Neuron (in vitro differentiated cells): Measurements from ENCODE around the gene SCOC.
"Not testable (repeated sequence)": the region's sequence is repeated elsewhere in the genome, so short reads cannot be mapped to it uniquely, and the experiment has no call there.

Experiments
- H2AFZ ChIP-seq: one replicate; pipeline ENCODE4 v1.6.1; 2013; ENCODE audit warnings: low read depth, mild to moderate bottlenecking, inconsistent platforms, low read length, moderate library complexity
- H3K27me3 ChIP-seq: one replicate; pipeline ENCODE4 v1.6.1; 2013; ENCODE audit warnings: low read length; ENCODE audit not compliant: insufficient read depth
- H3K36me3 ChIP-seq: one replicate; pipeline ENCODE4 v1.6.1; 2013; ENCODE audit warnings: low read length; ENCODE audit not compliant: insufficient read depth
- H3K4me1 ChIP-seq: one replicate; pipeline ENCODE4 v1.6.1; 2013; ENCODE audit warnings: low read length; ENCODE audit not compliant: insufficient read depth
- H3K4me3 ChIP-seq: 2 replicates; pipeline ENCODE4 v1.5.1; 2013; ENCODE audit warnings: mild to moderate bottlenecking, low read length, moderate library complexity
- H3K9me3 ChIP-seq: one replicate; pipeline ENCODE4 v1.6.1; 2013; ENCODE audit warnings: low read length

SCOC gene

GRCh38 chr4:140372751-140373327 lies 607 bp upstream of the SCOC start:
- Histone ChIP-seq H3K9me3 (no peaks in the 10 kb centered on the region), H2AFZ (peak overlapping the region; percentile 52), H3K36me3 (no peaks in the 10 kb centered on the region), H3K4me3 (peak overlapping the region; percentile 66), H3K27me3 (no peaks in the 10 kb centered on the region), H3K4me1 (peaks cover 11% of the 10 kb centered on the region)

- H2AFZ ChIP-seq: peak overlapping the region; percentile 18
- peaks cover 11% of the 10 kb centered on the region for H3K4me1 ChIP-seq
- no peaks in the 10 kb centered on the region for H3K27me3 ChIP-seq
- no peaks in the 10 kb centered on the region for H3K36me3 ChIP-seq
- peak overlapping the region; percentile 66 for H3K4me3 ChIP-seq
- no peaks in the 10 kb centered on the region for H3K9me3 ChIP-seq
These were observed 658 bp downstream of the SCOC start for GRCh38 chr4:140374130-140374477.

- Histone ChIP-seq H2AFZ (no peak overlapping the region), H3K9me3 (no peaks in the 10 kb centered on the region), H3K4me1 (no peaks in the 10 kb centered on the region), H3K4me3 (no peak overlapping the region), H3K36me3 (peaks cover 27% of the 10 kb centered on the region), H3K27me3 (no peaks in the 10 kb centered on the region)
These were observed 9.3 kb downstream of the SCOC start for GRCh38 chr4:140382732-140383131.

GRCh38 chr4:140388015-140388414 lies 14.6 kb downstream of the SCOC start:
- H2AFZ ChIP-seq: no peak overlapping the region
- H3K27me3 ChIP-seq: no peaks in the 10 kb centered on the region
- H3K36me3 ChIP-seq: peaks cover 10% of the 10 kb centered on the region
- H3K4me3 ChIP-seq: no peak overlapping the region
- no peaks in the 10 kb centered on the region for H3K9me3 ChIP-seq
- no peaks in the 10 kb centered on the region for H3K4me1 ChIP-seq

- Histone ChIP-seq H3K36me3 (peaks cover 4% of the 10 kb centered on the region), H3K9me3 (no peaks in the 10 kb centered on the region), H3K4me1 (no peaks in the 10 kb centered on the region), H2AFZ (no peak overlapping the region), H3K27me3 (no peaks in the 10 kb centered on the region), H3K4me3 (no peak overlapping the region)
These were observed 22.2 kb downstream of the SCOC start for GRCh38 chr4:140395668-140396067.

- Histone ChIP-seq H2AFZ (no peak overlapping the region), H3K27me3 (no peaks in the 10 kb centered on the region), H3K36me3 (peaks cover 2% of the 10 kb centered on the region), H3K4me1 (no peaks in the 10 kb centered on the region), H3K4me3 (no peak overlapping the region), H3K9me3 (no peaks in the 10 kb centered on the region)
These were observed 26.7 kb downstream of the SCOC start for GRCh38 chr4:140400111-140400510.

GRCh38 chr4:140406292-140406691 lies 32.8 kb downstream of the SCOC start:
- Histone ChIP-seq H3K36me3 (peaks cover 2% of the 10 kb centered on the region), H2AFZ (no peak overlapping the region), H3K9me3 (no peaks in the 10 kb centered on the region)

GRCh38 chr4:140408974-140409373 lies 35.5 kb downstream of the SCOC start:
- Histone ChIP-seq H2AFZ (no peak overlapping the region), H3K4me3 (no peak overlapping the region), H3K36me3 (peaks cover 2% of the 10 kb centered on the region), H3K4me1 (no peaks in the 10 kb centered on the region), H3K27me3 (no peaks in the 10 kb centered on the region), H3K9me3 (no peaks in the 10 kb centered on the region)

More at GRCh38 chr4:140406292-140406691, 32.8 kb downstream of the SCOC start:
- Histone ChIP-seq H3K4me1 (no peaks in the 10 kb centered on the region), H3K4me3 (no peak overlapping the region), H3K27me3 (no peaks in the 10 kb centered on the region)

GRCh38 chr4:140413130-140413969 lies 39.9 kb downstream of the SCOC start:
- H3K36me3 ChIP-seq, H2AFZ ChIP-seq, H3K27me3 ChIP-seq, H3K4me1 ChIP-seq, H3K9me3 ChIP-seq, H3K4me3 ChIP-seq: not testable (repeated sequence)

GRCh38 chr4:140423106-140423505 lies 49.7 kb downstream of the SCOC start:
- Histone ChIP-seq H3K36me3 (no peaks in the 10 kb centered on the region), H3K9me3 (peaks cover 3% of the 10 kb centered on the region), H3K4me3 (no peak overlapping the region), H3K4me1 (peaks cover 5% of the 10 kb centered on the region), H3K27me3 (no peaks in the 10 kb centered on the region), H2AFZ (no peak overlapping the region)

GRCh38 chr4:140426610-140427105 lies 53.2 kb downstream of the SCOC start:
- Histone ChIP-seq H3K9me3 (peaks cover 3% of the 10 kb centered on the region), H3K27me3 (peaks cover 6% of the 10 kb centered on the region), H3K4me3 (peak overlapping the region; percentile 82)

GRCh38 chr4:140427106-140427918 lies 53.9 kb downstream of the SCOC start, which contains the start of gene CLGN:
Gene CLGN, minus strand, starts transcription at chr4:140427648. Its CDS starts 14,570 bp downstream, at chr4:140413078.
- Histone ChIP-seq H3K4me1 (peaks cover 5% of the 10 kb centered on the region), H3K27me3 (peaks cover 6% of the 10 kb centered on the region), H2AFZ (peak within 1 kb of the TSS; percentile 98), H3K36me3 (no peaks in the 10 kb centered on the region), H3K9me3 (peaks cover 3% of the 10 kb centered on the region), H3K4me3 (peak within 1 kb of the TSS; percentile 82)

More at GRCh38 chr4:140426610-140427105, 53.2 kb downstream of the SCOC start:
- H3K4me1 ChIP-seq: peaks cover 5% of the 10 kb centered on the region
- peak overlapping the region; percentile 98 for H2AFZ ChIP-seq
- no peaks in the 10 kb centered on the region for H3K36me3 ChIP-seq
